SK-N-SH treated with all-trans-retinoic acid at 6 μM for 48 hours (cell line): Measurements from ENCODE around the gene FOXK1.

Experiments
- ESRRG ChIP-seq: fragments of 250-450 bp; sonication (Bioruptor Pico); IDR thresholded peaks from 2 replicates; pipeline ENCODE4 v1.6.1; 2021; ENCODE audit warnings: mild to moderate bottlenecking
- ISL1 ChIP-seq: fragments of 250-450 bp; sonication (Bioruptor Pico); IDR thresholded peaks from 2 replicates; pipeline ENCODE4 v2.1.2; 2022; ENCODE audit warnings: mild to moderate bottlenecking, moderate library complexity
- OSR1 ChIP-seq: fragments of 250-450 bp; sonication (Bioruptor Pico); IDR thresholded peaks from 2 replicates; pipeline ENCODE4 v1.8.0; 2022; ENCODE audit warnings: moderate library complexity, mild to moderate bottlenecking, inconsistent platforms
- PATZ1 ChIP-seq: fragments of 250-450 bp; sonication (Bioruptor Pico); IDR thresholded peaks from 2 replicates; pipeline ENCODE4 v1.8.0; 2020; ENCODE audit warnings: mild to moderate bottlenecking, moderate library complexity, borderline replicate concordance
- RARB ChIP-seq: fragments of 250-450 bp; sonication (Bioruptor Pico); IDR thresholded peaks from 2 replicates; pipeline ENCODE4 v1.8.0; 2021; ENCODE audit warnings: mild to moderate bottlenecking, moderate library complexity
- ZC3H10 ChIP-seq: fragments of 250-450 bp; sonication (Bioruptor Pico); IDR thresholded peaks from 2 replicates; pipeline ENCODE4 v1.5.1; 2021; ENCODE audit warnings: mild to moderate bottlenecking, moderate library complexity
- ZFP30 ChIP-seq: fragments of 450-650 bp; formaldehyde crosslinking; IDR thresholded peaks from 2 replicates; pipeline ENCODE4 v1.5.0; 2022; ENCODE audit warnings: mild to moderate bottlenecking, moderate library complexity
- ZNF565 ChIP-seq: fragments of 450-650 bp; formaldehyde crosslinking; conservative IDR thresholded peaks from 2 replicates; pipeline ENCODE4 v1.5.0; 2020; ENCODE audit warnings: low read depth, mild to moderate bottlenecking, moderate library complexity

GRCh38 chr7:4698707-4699275 is 16.7 kb downstream of the FOXK1 start:
- TF ChIP-seq ZNF565 (CRISPR knock-in tag) (no peak), PATZ1 (CRISPR knock-in tag) (no peak), ISL1 (no peak), ZC3H10 (CRISPR knock-in tag) (no peak), RARB (CRISPR knock-in tag) (no peak), ESRRG (CRISPR knock-in tag) (no peak), ZFP30 (CRISPR knock-in tag) (no peak), OSR1 (CRISPR knock-in tag) (no peak)
